Thyroid gland (tissue), 4 donors: ENCODE measurements around the gene PDS5B. TPM values are rescaled to one million over a fixed set of nuclear protein-coding genes. Genes with fewer than 3 reads are reported as not detected.
"Not testable (repeated sequence)": the region's sequence is repeated elsewhere in the genome, so short reads cannot be mapped to it uniquely, and the experiment has no call there.

Experiments
- DNase-seq, 2 donors: peaks; one replicate each; pipeline ENCODE4 v3.0.0-alpha.2; 2019
- H3K27ac ChIP-seq, 3 donors: fragments of 200-600 bp; sonication (generic); 1 replicate in 2 of 3; 2 replicates in 1 of 3; pipeline ENCODE4 v1.5.1; 2016 to 2019; ENCODE audit warnings: mild to moderate bottlenecking in 1 of 3, moderate library complexity in 1 of 3
- H3K27me3 ChIP-seq: fragments of 200-600 bp; sonication (generic); one replicate; pipeline ENCODE4 v1.5.1; 2019
- H3K36me3 ChIP-seq, 2 donors: fragments of 200-600 bp; sonication (generic); one replicate each; pipeline ENCODE4 v1.5.1; 2016 to 2019
- H3K4me1 ChIP-seq, 2 donors: fragments of 200-600 bp; sonication (generic); one replicate each; pipeline ENCODE4 v1.5.1; 2017 to 2019
- H3K4me3 ChIP-seq, 3 donors: fragments of 200-600 bp; sonication (generic); replicated peaks in 1 of 3; 1 replicate in 2 of 3; 2 replicates in 1 of 3; pipeline ENCODE4 v1.5.1; 2016; ENCODE audit warnings: mild to moderate bottlenecking in 1 of 3
- H3K9me3 ChIP-seq: fragments of 200-600 bp; sonication (generic); one replicate; pipeline ENCODE4 v1.5.1; 2017
- CTCF ChIP-seq, 6 experiments: fragments of 200-600 bp in 3 of 6; fragments of 450-650 bp in 3 of 6; sonication (generic) in 3 of 6; IDR thresholded peaks; one replicate each; pipeline ENCODE4 v1.5.1; 2016 to 2019; ENCODE audit warnings: antibody characterized with exemption in 6 of 6, mild to moderate bottlenecking in 2 of 6, inconsistent platforms in 1 of 6, moderate library complexity in 1 of 6
- POLR2A ChIP-seq, 2 donors: fragments of 450-650 bp; IDR thresholded peaks; one replicate each; pipeline ENCODE4 v1.6.1; 2017; ENCODE audit warnings: antibody characterized with exemption in 2 of 2, mild to moderate bottlenecking in 2 of 2, moderate library complexity in 1 of 2
- WGBS, 2 donors: methylation state at CpG; one replicate each; pipeline ENCODE4 v1.1.5; 2017; 5-methylcytosine and 5-hydroxymethylcytosine counted together
- intact Hi-C: fragments of 100-400 bp; cut with DNase I; formaldehyde crosslinking; loops from one replicate; pipeline ENCODE4 v1.15.1; 2023
- total RNA-seq, 4 donors: library from RNA; depleted of rRNA; stranded (reverse); fragments of >200 nt; gene quantifications; one replicate each; pipeline ENCODE4 v1.2.3, GENCODE V29; 2016

Gene PDS5B
- total RNA-seq, 4 donors from 2014 or later, result 47.9 to 55.1 (median 49.3) TPM

DNA sequence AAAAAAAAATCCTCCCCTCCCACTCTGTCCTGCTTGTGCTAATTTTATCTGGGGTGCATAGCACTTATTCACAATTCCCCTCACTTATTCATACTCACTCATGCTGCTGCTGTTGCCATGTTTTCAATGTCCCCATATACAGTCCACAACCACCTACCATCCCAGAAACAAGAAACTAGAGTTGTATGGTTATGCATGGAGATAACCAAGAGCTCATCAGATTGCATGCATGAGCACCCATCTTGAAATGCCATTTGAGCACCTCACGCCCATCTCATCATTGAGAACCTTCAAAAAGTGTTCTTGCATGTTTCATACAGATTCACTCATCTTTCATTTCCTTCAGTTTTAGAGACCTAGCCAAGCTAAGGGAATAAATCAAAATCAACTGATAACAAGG, 32.5 kb upstream of the PDS5B start:
- intact Hi-C loops, result no loop called here
- no peaks in the 10 kb centered on the region for H3K36me3 ChIP-seq
- no peak for DNase-seq
- no peak overlapping the region for H3K27ac ChIP-seq
- no peaks in the 10 kb centered on the region for H3K4me1 ChIP-seq
- no peaks in the 10 kb centered on the region for H3K9me3 ChIP-seq
- WGBS, 2 donors, result 78 to 96% methylated on average over 1 of the region's 1 CpG
- TF ChIP-seq CTCF (IDR thresholded peaks at IDR 0.05), result no peak
- TF ChIP-seq POLR2A (IDR thresholded peaks at IDR 0.05), result no peak
- no peaks in the 10 kb centered on the region for H3K27me3 ChIP-seq
- H3K4me3 ChIP-seq, result no peak overlapping the region

- Histone ChIP-seq H3K9me3 (no peaks in the 10 kb centered on the region), H3K36me3 (no peaks in the 10 kb centered on the region), H3K27ac (no peak overlapping the region), H3K27me3 (no peaks in the 10 kb centered on the region), H3K4me1 (no peaks in the 10 kb centered on the region), H3K4me3 (no peak overlapping the region)
- intact Hi-C loops, result no loop called here
- DNase-seq, result no peak
- no peak for TF ChIP-seq CTCF (IDR thresholded peaks at IDR 0.05)
- 92 to 94% methylated on average over 2 of the region's 2 CpGs for WGBS, 2 donors
Observed at GRCh38 chr13:32555613-32556012, 30.6 kb upstream of the PDS5B start.

DNA sequence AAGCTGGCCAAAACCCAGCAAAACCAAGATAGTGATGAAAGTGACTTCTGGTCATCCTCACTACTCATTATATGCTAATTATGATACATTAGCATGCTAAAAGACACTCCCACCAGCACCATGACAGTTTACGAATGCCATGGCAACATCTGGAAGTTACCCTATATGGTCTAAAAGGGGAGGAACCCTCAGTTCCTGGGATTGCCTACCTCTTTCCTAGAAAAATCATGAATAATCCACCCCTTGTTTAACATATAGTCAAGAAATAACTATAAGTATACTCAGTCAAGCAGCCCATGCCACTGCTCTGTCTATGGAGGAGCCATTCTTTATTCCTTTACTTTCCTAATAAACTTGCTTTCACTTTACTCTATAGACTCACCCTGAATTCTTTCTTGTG, 25.4 kb upstream of the PDS5B start:
- 94 to 100% methylated on average over 1 of the region's 1 CpG for WGBS, 2 donors
- DNase-seq, H3K27me3 ChIP-seq, intact Hi-C loops, H3K9me3 ChIP-seq, H3K4me3 ChIP-seq, H3K4me1 ChIP-seq, H3K27ac ChIP-seq, H3K36me3 ChIP-seq: not testable (repeated sequence)

DNA sequence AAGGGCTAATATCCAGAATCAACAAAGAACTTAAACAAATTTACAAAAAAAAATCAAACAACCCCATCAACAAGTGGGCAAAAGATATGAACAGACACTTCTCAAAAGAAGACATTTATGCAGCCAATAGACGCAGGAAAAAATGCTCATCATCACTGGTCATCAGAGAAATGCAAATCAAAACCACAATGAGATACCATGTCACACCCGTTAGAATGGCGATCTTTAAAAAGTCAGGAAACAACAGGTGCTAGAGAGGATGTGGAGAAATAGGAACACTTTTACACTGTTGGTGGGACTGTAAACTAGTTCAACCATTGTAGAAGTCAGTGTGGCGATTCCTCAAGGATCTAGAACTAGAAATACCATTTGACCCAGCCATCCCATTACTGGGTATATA, 10.6 kb upstream of the PDS5B start:
- H3K4me1 ChIP-seq, DNase-seq, H3K9me3 ChIP-seq, H3K27ac ChIP-seq, H3K4me3 ChIP-seq, H3K27me3 ChIP-seq, H3K36me3 ChIP-seq: not testable (repeated sequence)
- 93 to 96% methylated on average over 4 of the region's 4 CpGs for WGBS, 2 donors
- intact Hi-C loops, result loop anchor here (10.0 kb wide), 1 partner anchor 191 kb away; no protein-coding TSS in a partner anchor

GRCh38 chr13:32577032-32577431, 9.2 kb upstream of the PDS5B start:
- Histone ChIP-seq H3K27ac (no peak overlapping the region), H3K4me1 (no peaks in the 10 kb centered on the region), H3K27me3 (no peaks in the 10 kb centered on the region), H3K9me3 (no peaks in the 10 kb centered on the region), H3K4me3 (no peak overlapping the region), H3K36me3 (no peaks in the 10 kb centered on the region)
- 97 to 99% methylated on average over 3 of the region's 3 CpGs for WGBS, 2 donors
- DNase-seq, result no peak
- TF ChIP-seq POLR2A (IDR thresholded peaks at IDR 0.05) (no peak), CTCF (IDR thresholded peaks at IDR 0.05) (no peak)
- intact Hi-C loops, result loop anchor here (10.0 kb wide), 1 partner anchor 192 kb away; no protein-coding TSS in a partner anchor

DNA sequence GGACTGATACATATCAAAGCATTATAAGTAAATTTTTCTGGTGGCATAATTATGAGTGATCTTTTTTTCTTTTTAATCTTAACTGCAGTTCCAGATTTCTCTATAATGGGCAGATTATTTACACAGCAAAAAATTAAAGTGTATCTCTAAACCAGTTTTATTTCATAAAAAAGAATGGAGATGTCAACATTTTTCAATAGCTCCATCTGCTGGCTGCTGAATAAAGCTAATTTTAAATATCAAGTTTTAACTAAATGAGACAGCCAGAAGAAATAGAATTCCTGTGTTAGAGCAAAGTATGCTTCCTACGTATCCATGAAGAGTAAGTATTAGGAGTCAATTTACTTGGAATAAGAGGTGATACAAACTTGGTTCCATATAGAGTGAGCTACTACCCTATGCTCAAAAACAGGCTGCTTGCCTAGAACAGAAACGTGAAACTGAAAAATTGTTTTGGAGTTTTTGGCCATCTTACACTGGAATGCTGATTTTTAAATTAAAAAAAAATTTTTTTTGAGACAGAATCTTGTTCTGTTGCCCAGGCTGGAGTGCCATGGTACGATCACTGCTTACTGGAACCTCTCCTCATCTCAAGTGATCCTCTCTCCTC, 5.0 kb upstream of the PDS5B start:
- Histone ChIP-seq H3K4me1 (peaks cover 3 to 5% of the 10 kb centered on the region in 2 donors), H3K9me3 (no peaks in the 10 kb centered on the region), H3K4me3 (no peak overlapping the region), H3K36me3 (no peaks in the 10 kb centered on the region), H3K27me3 (no peaks in the 10 kb centered on the region), H3K27ac (no peak overlapping the region)
- TF ChIP-seq CTCF (IDR thresholded peaks at IDR 0.05) (peak in 4 of 6 experiments; percentile 20 to 57 (median 50)), POLR2A (IDR thresholded peaks at IDR 0.05) (no peak)
- intact Hi-C loops, result no loop called here
- DNase-seq, result no peak
- 45 to 48% methylated on average over 3 of the region's 3 CpGs for WGBS, 2 donors
